ENCODE results near the gene GPR26.

GPR26 gene

GRCh38 chr10:123649676-123650075 lies 16.5 kb upstream of the GPR26 start:
- no peaks in the 10 kb centered on the region for H3K4me1 ChIP-seq (ENCODE audit: control insufficient read depth, insufficient read depth, low read length)
- H3K4me3 ChIP-seq (ENCODE audit: low read length): no peak overlapping the region
- no peak overlapping the region for H3K4me2 ChIP-seq (ENCODE audit: low read length)
- H3K36me3 ChIP-seq (ENCODE audit: insufficient read depth, low read length): no peaks in the 10 kb centered on the region
- H3K9ac ChIP-seq (ENCODE audit: low read depth, low read length): no peak overlapping the region
- no peaks in the 10 kb centered on the region for H3K27me3 ChIP-seq (ENCODE audit: control insufficient read depth, insufficient read depth, low read length)
- peaks cover 11% of the 10 kb centered on the region for H3K9me3 ChIP-seq (replicated peaks; ENCODE audit: low read length)

DNA sequence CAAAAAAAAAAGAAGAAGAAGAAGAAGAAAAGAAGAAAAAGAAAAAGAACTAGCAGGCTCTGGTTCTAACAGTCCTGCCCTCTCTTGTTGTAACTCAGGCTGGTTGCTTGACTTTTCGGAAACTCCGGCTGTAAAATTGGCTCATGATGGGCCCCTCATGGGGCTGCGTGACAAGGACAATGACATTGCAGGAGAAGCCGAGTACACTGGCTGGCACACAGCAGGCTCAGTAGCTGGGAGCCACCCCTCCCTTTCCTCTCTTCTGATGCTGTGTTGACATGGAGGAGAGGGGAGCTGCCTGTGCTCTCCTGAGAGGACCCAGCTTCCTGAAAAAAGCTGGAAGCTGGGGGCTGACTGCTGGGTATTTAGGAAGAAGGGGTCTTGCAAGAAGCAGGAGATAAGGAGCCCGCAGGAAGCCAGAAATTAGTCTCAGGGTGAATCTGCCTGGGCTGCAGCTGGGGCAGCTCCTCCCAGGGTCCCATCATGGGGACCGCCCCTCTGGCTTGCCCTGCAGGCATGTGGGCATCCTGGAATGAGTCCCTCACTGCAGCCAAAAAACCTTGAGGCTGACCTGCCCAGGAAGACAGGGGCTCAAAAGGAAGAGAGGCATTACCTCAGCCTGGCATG lies 14.6 kb upstream of the GPR26 start:
- no peaks in the 10 kb centered on the region for H3K4me1 ChIP-seq (ENCODE audit: control insufficient read depth, insufficient read depth, low read length)
- H3K27me3 ChIP-seq (ENCODE audit: control insufficient read depth, insufficient read depth, low read length): no peaks in the 10 kb centered on the region
- no peak overlapping the region for H3K9ac ChIP-seq (ENCODE audit: low read depth, low read length)
- peaks cover 3% of the 10 kb centered on the region for H3K9me3 ChIP-seq (replicated peaks; ENCODE audit: low read length)
- no peaks in the 10 kb centered on the region for H3K36me3 ChIP-seq (ENCODE audit: insufficient read depth, low read length)
- no peak overlapping the region for H3K4me2 ChIP-seq (ENCODE audit: low read length)
- no peak overlapping the region for H3K4me3 ChIP-seq (ENCODE audit: low read length)

- Histone ChIP-seq H3K9ac (ENCODE audit: low read depth, low read length) (no peak overlapping the region), H3K9me3 (replicated peaks; ENCODE audit: low read length) (peaks cover 5% of the 10 kb centered on the region)
Observed at GRCh38 chr10:123655751-123656150, 10.4 kb upstream of the GPR26 start.

DNA sequence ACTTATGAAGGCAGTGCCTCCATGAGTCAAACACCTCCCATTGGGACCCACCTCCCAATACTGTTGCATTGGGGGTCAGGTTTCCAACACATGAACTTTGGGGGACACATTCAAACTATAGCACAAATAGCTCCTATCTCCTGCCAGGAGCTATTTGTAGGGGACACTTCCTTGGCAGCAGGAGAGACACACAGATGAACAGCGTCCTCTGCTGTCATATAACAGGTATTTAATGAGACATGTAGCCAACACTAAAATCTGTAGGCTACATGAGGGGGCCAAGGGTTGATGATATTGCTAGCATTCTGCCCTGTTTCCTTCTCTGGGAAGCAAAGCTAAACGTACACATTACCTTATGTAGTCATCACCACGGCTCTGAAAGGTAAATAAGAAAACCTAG lies 2.6 kb upstream of the GPR26 start:
- Histone ChIP-seq H3K4me1 (ENCODE audit: control insufficient read depth, insufficient read depth, low read length) (no peaks in the 10 kb centered on the region), H3K9ac (ENCODE audit: low read depth, low read length) (no peak overlapping the region), H3K4me3 (ENCODE audit: low read length) (no peak overlapping the region), H3K4me2 (ENCODE audit: low read length) (no peak overlapping the region), H3K36me3 (ENCODE audit: insufficient read depth, low read length) (no peaks in the 10 kb centered on the region), H3K9me3 (replicated peaks; ENCODE audit: low read length) (peaks cover 6% of the 10 kb centered on the region), H3K27me3 (ENCODE audit: control insufficient read depth, insufficient read depth, low read length) (no peaks in the 10 kb centered on the region)

More at GRCh38 chr10:123655751-123656150, 10.4 kb upstream of the GPR26 start:
- no peaks in the 10 kb centered on the region for H3K36me3 ChIP-seq (ENCODE audit: insufficient read depth, low read length)
- H3K4me1 ChIP-seq (ENCODE audit: control insufficient read depth, insufficient read depth, low read length): no peaks in the 10 kb centered on the region
- no peak overlapping the region for H3K4me2 ChIP-seq (ENCODE audit: low read length)
- H3K27me3 ChIP-seq (ENCODE audit: control insufficient read depth, insufficient read depth, low read length): no peaks in the 10 kb centered on the region
- no peak overlapping the region for H3K4me3 ChIP-seq (ENCODE audit: low read length)

GRCh38 chr10:123665491-123666286 lies 466 bp upstream of the GPR26 start:
- Histone ChIP-seq H3K27me3 (ENCODE audit: control insufficient read depth, insufficient read depth, low read length) (no peaks in the 10 kb centered on the region), H3K4me1 (ENCODE audit: control insufficient read depth, insufficient read depth, low read length) (no peaks in the 10 kb centered on the region), H3K4me3 (ENCODE audit: low read length) (no peak overlapping the region), H3K9me3 (replicated peaks; ENCODE audit: low read length) (peaks cover 9% of the 10 kb centered on the region), H3K4me2 (ENCODE audit: low read length) (no peak overlapping the region), H3K9ac (ENCODE audit: low read depth, low read length) (no peak overlapping the region), H3K36me3 (ENCODE audit: insufficient read depth, low read length) (no peaks in the 10 kb centered on the region)

DNA sequence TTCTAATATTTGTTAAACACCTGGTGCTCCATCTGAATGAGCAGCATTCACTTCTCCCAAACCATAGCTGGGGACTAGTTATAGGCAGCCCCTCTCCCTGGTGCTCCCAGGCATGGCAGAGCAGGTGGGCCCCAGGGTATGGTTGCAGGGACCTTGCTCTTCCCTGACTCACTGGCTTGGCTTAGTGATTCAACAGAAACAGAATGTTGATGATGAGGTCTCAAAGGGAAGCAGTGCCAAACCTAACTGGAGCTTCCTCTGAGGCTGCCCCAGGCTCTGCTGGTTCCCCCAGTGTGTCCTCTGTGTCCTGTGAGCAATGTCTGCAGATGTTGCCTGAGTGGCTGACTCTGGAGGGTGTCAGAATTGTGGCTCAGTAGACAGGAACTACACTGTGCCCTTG lies 3.7 kb downstream of the GPR26 start:
- H3K9ac ChIP-seq (ENCODE audit: low read depth, low read length): no peak overlapping the region
- H3K4me3 ChIP-seq (ENCODE audit: low read length): no peak overlapping the region
- no peaks in the 10 kb centered on the region for H3K36me3 ChIP-seq (ENCODE audit: insufficient read depth, low read length)
- no peak overlapping the region for H3K4me2 ChIP-seq (ENCODE audit: low read length)
- H3K9me3 ChIP-seq (replicated peaks; ENCODE audit: low read length): peaks cover 17% of the 10 kb centered on the region
- no peaks in the 10 kb centered on the region for H3K27me3 ChIP-seq (ENCODE audit: control insufficient read depth, insufficient read depth, low read length)
- no peaks in the 10 kb centered on the region for H3K4me1 ChIP-seq (ENCODE audit: control insufficient read depth, insufficient read depth, low read length)

- H3K4me3 ChIP-seq (ENCODE audit: low read length): no peak overlapping the region
Observed at GRCh38 chr10:123673198-123673597, 7.0 kb downstream of the GPR26 start.

GRCh38 chr10:123674741-123675140 lies 8.6 kb downstream of the GPR26 start:
- Histone ChIP-seq H3K4me2 (ENCODE audit: low read length) (no peak overlapping the region), H3K9me3 (replicated peaks; ENCODE audit: low read length) (peaks cover 10% of the 10 kb centered on the region), H3K36me3 (ENCODE audit: insufficient read depth, low read length) (no peaks in the 10 kb centered on the region), H3K4me3 (ENCODE audit: low read length) (no peak overlapping the region), H3K4me1 (ENCODE audit: control insufficient read depth, insufficient read depth, low read length) (no peaks in the 10 kb centered on the region), H3K9ac (ENCODE audit: low read depth, low read length) (no peak overlapping the region), H3K27me3 (ENCODE audit: control insufficient read depth, insufficient read depth, low read length) (no peaks in the 10 kb centered on the region)

More at GRCh38 chr10:123673198-123673597, 7.0 kb downstream of the GPR26 start:
- Histone ChIP-seq H3K27me3 (ENCODE audit: control insufficient read depth, insufficient read depth, low read length) (no peaks in the 10 kb centered on the region), H3K4me2 (ENCODE audit: low read length) (no peak overlapping the region), H3K36me3 (ENCODE audit: insufficient read depth, low read length) (no peaks in the 10 kb centered on the region), H3K9me3 (replicated peaks; ENCODE audit: low read length) (peaks cover 14% of the 10 kb centered on the region), H3K4me1 (ENCODE audit: control insufficient read depth, insufficient read depth, low read length) (no peaks in the 10 kb centered on the region), H3K9ac (ENCODE audit: low read depth, low read length) (no peak overlapping the region)

DNA sequence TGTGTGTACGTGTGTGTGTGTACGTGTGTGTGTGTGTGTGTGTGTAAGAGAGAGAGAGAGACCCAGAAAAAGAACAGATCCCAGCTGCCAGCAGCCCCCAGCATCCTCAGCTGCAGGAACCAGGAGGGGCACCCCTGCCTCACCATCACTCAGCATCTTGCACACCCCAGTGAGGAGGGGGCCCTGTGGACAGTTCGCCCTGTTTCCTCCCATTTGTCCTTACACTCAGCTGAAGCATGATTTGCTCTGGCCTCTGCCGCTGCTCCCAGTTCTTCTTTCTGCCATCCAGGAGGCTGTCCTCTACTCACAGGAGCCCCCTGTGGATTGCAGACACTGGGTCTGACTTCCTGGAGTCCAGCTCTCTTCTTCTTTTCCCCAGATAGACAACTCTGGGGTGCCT lies 9.7 kb downstream of the GPR26 start:
- Histone ChIP-seq H3K27me3 (ENCODE audit: control insufficient read depth, insufficient read depth, low read length) (no peaks in the 10 kb centered on the region), H3K9ac (ENCODE audit: low read depth, low read length) (no peak overlapping the region), H3K4me3 (ENCODE audit: low read length) (no peak overlapping the region), H3K4me1 (ENCODE audit: control insufficient read depth, insufficient read depth, low read length) (no peaks in the 10 kb centered on the region), H3K36me3 (ENCODE audit: insufficient read depth, low read length) (no peaks in the 10 kb centered on the region), H3K9me3 (replicated peaks; ENCODE audit: low read length) (peaks cover 10% of the 10 kb centered on the region), H3K4me2 (ENCODE audit: low read length) (no peak overlapping the region)

DNA sequence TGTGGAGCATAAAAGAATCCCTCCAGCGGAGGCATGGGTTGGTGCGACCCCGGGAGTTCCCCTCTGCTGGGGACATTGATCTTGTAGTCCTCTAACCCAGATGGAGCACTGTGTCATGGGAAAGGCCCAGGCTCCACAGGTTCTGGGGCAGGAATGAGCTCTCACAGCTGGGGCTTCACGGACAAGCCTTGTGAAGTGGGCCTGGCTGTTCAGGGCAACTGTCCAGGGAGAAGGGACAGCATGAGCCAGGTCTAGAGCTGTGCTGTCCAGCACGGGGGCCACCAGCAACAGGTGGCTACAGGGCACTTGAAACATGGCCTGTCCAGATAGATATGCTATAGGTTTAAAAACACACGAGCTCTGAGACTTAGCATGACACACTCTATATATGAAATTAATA lies 11.4 kb downstream of the GPR26 start:
- Histone ChIP-seq H3K9me3 (replicated peaks; ENCODE audit: low read length) (peaks cover 10% of the 10 kb centered on the region), H3K4me1 (ENCODE audit: control insufficient read depth, insufficient read depth, low read length) (no peaks in the 10 kb centered on the region), H3K4me2 (ENCODE audit: low read length) (no peak overlapping the region)

GRCh38 chr10:123678376-123678775 lies 12.2 kb downstream of the GPR26 start:
- Histone ChIP-seq H3K27me3 (ENCODE audit: control insufficient read depth, insufficient read depth, low read length) (no peaks in the 10 kb centered on the region), H3K36me3 (ENCODE audit: insufficient read depth, low read length) (no peaks in the 10 kb centered on the region), H3K4me3 (ENCODE audit: low read length) (no peak overlapping the region), H3K9me3 (replicated peaks; ENCODE audit: low read length) (peaks cover 10% of the 10 kb centered on the region), H3K9ac (ENCODE audit: low read depth, low read length) (no peak overlapping the region), H3K4me2 (ENCODE audit: low read length) (no peak overlapping the region), H3K4me1 (ENCODE audit: control insufficient read depth, insufficient read depth, low read length) (no peaks in the 10 kb centered on the region)

More for the DNA sequence above, 11.4 kb downstream of the GPR26 start:
- Histone ChIP-seq H3K27me3 (ENCODE audit: control insufficient read depth, insufficient read depth, low read length) (no peaks in the 10 kb centered on the region), H3K4me3 (ENCODE audit: low read length) (no peak overlapping the region), H3K36me3 (ENCODE audit: insufficient read depth, low read length) (no peaks in the 10 kb centered on the region), H3K9ac (ENCODE audit: low read depth, low read length) (no peak overlapping the region)

- Histone ChIP-seq H3K4me1 (ENCODE audit: control insufficient read depth, insufficient read depth, low read length) (no peaks in the 10 kb centered on the region), H3K9ac (ENCODE audit: low read depth, low read length) (no peak overlapping the region), H3K27me3 (ENCODE audit: control insufficient read depth, insufficient read depth, low read length) (no peaks in the 10 kb centered on the region), H3K36me3 (ENCODE audit: insufficient read depth, low read length) (no peaks in the 10 kb centered on the region), H3K4me3 (ENCODE audit: low read length) (no peak overlapping the region), H3K9me3 (replicated peaks; ENCODE audit: low read length) (peaks cover 5% of the 10 kb centered on the region), H3K4me2 (ENCODE audit: low read length) (no peak overlapping the region)
Observed at GRCh38 chr10:123681285-123681684, 15.1 kb downstream of the GPR26 start.
